Stimulated activated CD8-positive, alpha-beta memory T cell treated with anti-CD3 and anti-CD28 coated beads, Interleukin-15, amount 100 ng/mL, for 24 hours (primary cell): Measurements from ENCODE around the gene LAX1.

Source experiments
- DNase-seq: peaks from one replicate; pipeline ENCODE4 v3.0.0-alpha.2; 2020; ENCODE audit warnings: low read depth

LAX1 gene

GRCh38 chr1:203813581-203814341, 48.8 kb downstream of the LAX1 start:
- DNase-seq = no peak

GRCh38 chr1:203818399-203818798, 53.4 kb downstream of the LAX1 start:
- no peak for DNase-seq

GRCh38 chr1:203823306-203823705, 58.3 kb downstream of the LAX1 start:
- DNase-seq = no peak
